Activated effector memory CD4-positive, alpha-beta T cell treated with Interleukin-2 at 50 U/mL for 16 hours (primary cell): ENCODE data around the gene SH3BP4.

Experiments
- DNase-seq: peaks from one replicate; pipeline ENCODE4 v3.0.0-alpha.2; 2020

SH3BP4 gene

DNA sequence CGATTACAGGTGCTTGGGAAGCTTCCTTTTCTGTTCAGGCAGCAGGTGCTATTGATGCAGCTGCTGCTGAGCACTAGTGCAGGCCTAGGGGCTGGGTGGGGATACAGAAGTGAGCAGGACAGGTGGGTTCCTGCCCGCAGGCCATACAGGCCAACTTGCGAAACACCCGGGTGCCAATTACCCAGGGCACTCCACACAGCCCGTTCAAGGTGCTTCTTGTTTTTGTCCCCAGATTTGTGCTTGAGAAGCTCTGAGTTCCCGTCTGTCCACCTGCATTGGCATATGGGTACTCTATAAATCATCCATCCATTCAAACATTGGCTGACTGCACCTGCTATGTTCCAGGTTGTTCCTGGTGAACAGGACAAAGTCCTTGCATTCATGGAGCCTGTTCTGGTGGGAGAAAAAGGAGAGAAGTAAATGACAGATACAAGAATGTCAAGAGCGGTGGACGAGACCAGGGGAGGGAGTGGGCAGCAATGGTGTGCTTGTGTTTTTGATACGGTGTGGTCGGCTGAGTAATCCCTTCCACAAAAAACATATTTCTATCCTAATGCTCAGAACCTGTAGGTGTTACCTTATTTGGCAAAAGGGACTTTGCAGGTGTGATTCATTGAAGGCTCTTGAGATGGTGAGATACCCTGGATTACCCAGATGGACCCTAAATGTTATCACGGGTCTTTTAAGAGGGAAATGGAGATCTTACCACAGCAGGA lies 31.4 kb downstream of the SH3BP4 start:
- DNase-seq: no peak

DNA sequence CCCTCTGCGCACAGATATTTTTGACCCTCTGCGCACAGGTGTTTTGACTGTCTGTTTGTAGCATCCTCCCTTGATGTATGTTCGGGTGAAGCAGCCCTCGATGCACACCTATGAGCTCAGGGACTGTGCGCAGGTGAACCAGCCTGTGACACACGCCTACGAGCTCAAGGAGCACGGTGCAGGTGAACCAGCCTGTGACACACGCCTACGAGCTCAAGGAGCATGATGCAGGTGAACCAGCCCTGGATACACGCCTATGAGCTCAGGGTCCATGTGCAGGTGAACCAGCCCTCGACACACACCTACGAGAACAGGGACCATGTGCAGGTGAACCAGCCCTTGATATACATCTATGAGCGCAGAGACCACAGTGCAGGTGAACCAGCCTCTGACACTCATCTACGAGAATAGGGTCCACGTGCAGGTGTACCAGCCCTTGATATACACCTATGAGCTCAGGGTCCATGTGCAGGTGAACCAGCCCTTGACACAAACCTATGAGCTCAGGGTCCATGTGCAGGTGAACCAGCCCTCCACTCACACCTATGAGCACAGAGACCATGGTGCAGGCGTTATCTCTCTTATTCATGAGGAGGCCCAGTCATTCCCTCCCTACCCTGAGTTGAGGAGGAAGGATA lies 33.9 kb downstream of the SH3BP4 start:
- DNase-seq: no peak

DNA sequence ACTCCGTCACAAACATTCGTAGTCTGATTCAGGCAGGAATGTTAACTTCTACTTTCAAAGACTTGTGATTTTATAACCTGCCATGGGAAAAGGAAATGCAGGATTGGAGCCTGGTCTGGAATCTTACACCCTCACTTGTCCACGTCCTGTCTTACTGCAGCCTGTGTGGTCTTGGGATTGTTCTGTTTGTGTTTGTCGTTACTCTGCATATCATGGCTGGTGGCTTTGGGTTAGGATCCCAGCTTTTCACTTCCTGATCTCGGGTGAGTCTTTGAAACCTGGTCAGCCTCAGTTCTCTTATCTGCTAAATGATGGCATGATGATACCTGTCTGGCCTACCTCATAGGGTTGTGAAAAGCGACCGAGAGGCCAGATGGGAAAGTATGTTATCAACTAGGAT lies 34.6 kb downstream of the SH3BP4 start:
- DNase-seq: no peak

DNA sequence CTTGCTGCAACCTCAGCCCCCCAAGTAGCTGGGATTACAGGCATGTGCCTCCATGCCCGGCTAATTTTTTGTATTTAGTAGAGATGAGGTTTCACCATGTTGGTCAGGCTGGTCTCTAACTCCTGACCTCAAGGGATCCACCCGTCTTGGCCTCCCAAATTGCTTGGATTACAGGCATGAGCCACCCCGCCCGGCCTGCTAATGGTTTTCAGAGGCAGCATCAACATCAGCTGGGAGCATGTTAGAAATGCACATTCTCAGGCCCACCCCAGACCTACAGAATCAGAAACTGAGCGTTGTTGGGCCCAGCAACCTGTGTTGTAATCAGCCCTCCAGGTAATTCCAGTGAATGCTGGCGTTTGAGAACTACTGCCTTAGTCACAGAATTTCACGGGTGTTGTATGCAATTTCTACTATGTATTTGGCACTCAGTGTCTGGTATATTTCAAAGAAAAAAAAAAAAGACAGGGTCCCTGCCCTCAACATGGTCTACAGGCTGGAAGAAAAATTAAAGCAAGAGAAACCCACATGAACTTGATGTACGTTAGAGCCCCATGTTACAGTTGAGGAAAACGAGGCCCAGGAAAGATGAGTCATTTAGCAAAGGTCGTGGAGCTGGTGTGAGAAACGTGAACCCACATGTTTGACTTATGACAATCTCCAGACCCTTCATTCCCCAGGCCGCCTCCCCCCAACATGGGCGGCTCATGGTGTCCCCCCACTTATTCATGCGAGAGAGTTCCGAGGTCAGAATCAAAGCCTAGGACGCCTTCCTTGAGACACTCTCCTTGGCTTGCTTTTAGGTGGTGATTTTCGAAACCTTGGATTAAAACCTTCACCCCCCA lies 35.3 kb downstream of the SH3BP4 start:
- DNase-seq: no peak

DNA sequence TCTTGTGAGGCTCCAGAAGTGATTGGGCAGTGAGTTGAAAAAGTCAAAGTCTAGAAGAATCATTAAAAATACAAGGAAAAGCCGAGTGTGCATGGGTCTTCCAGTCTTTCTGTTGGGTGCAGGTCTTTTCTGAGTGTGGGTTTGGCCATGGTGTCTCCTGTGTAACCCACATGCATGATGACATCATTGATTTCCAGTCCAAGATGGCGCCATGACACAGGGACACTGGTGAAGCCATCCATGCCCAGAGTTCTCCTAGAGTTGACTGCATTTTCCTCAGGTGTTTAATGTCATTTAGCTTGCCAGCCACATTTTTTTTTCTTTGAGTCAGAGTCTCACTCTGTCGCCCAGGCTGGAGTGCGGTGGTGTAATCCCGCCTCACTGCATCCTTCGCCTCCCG lies 35.9 kb downstream of the SH3BP4 start:
- DNase-seq: no peak

DNA sequence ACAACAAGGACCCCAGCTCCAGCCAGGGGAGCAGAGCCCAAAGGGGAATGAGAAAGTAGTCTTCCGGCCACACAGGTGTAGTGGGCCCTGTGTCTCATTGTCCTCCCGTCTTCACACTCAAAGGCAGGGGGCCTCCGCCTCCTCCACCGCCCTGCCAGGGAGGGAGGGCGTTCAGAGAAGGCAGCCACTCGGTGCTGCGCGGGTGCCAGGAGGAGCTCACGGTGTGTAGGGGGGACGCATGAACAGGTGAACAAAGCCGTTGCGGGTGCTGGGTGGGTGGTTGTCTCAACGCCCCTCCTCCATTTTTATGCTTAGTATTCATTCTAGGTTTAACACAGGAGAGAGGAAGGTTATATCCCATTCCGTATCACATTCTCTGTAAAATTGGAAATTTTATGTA lies 36.7 kb downstream of the SH3BP4 start:
- DNase-seq: no peak

DNA sequence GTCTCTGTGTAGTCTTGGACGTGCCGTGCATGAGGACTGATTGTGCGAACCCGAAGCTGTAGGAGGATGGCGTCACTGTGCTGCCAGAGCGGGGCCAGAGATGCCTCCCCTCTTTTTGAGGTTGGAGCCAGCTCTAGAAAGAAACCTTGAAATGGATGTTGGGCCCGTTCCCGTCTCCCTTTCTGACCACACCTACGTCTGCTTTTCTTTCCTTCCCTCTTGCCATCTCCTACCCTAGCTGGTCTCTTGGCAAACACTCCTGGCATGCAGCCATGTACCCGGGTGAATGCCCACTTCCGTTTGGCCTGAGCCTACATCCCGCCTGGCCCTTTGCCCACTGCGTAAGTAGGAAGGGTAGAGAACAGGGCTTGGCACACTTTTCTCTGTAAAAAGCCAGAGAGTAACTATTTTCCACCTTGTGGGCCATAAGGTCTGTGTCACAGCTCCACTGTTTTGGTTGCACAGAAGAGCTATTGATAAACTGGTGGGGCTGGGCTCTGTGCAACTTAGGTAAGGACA lies 37.4 kb downstream of the SH3BP4 start:
- no peak for DNase-seq

DNA sequence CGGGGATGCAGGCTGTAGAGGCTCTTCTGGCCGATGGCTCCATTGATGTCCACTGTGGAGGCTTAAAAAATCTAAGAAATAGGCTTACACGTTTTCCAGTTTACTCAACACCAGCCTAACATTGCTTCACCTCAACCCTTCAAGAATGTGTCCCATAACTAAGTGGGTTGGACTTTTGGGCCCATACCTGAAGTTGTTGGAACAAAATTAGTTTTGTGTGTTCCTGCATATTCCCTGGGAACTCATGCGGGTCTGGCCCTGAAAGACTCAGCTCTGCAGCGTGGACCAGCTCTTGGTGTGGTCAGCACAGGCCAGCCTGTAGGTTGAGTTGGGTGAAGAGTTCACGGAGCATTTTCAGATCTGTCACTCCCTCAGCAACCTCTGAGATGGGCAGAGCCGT lies 38.5 kb downstream of the SH3BP4 start:
- no peak for DNase-seq

DNA sequence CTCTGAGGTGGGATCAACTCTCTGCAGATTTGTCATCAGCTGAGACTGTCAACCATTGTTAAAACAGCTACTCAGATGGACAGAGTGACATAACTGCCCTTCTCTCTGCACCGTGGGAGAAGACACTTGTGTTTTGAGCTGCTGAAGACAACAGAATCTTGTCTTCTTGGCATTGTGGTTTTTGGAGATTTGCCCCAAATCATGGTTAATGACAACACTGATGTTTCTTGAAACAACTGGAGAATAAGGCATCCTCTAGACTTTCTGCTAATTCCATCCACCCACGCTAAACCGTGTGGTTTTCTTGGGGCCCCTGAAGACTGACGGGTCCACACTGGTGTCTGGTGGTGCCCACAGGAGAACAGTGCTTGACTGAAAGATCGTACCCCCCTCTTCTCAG lies 39.5 kb downstream of the SH3BP4 start:
- DNase-seq: no peak

DNA sequence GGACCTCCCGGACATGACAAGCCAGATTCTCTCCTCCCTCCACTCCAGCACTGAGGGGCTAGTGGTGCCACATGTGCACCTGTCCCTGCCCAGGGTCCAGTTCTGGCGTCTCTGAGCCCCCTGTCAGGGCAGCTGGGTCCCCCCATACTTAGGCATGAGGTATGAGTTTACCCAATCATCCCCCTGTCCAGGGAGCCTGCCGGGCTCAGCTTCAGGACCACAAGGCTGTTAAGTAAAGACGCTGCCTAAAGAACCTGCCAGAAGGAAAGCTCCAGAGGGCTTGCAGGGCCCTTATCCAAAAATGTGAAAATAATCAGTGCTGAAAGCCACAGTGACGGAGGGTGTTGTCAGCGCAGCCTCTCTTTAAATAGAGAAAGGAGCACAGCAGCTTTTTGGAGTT lies 40.0 kb downstream of the SH3BP4 start:
- no peak for DNase-seq

DNA sequence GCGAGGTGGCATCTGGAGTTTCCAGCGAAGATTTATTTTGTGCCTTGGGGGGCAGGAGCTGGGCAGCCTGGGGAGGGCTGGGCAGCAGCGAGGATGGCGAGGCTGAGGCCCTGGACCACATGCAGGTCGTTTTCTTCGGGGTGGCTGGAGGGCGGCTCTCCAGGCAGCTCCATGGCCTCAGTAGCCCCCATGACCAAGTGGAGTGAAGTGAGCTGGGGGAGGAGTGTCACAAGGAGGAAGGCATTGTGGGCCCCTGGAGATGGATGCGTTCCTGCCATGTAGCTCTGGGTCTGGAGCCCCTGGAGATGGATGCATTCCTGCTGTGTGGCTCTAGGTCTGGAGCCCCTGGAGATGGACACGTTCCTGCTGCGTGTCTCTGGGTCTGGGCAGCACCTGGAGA lies 40.4 kb downstream of the SH3BP4 start:
- no peak for DNase-seq

DNA sequence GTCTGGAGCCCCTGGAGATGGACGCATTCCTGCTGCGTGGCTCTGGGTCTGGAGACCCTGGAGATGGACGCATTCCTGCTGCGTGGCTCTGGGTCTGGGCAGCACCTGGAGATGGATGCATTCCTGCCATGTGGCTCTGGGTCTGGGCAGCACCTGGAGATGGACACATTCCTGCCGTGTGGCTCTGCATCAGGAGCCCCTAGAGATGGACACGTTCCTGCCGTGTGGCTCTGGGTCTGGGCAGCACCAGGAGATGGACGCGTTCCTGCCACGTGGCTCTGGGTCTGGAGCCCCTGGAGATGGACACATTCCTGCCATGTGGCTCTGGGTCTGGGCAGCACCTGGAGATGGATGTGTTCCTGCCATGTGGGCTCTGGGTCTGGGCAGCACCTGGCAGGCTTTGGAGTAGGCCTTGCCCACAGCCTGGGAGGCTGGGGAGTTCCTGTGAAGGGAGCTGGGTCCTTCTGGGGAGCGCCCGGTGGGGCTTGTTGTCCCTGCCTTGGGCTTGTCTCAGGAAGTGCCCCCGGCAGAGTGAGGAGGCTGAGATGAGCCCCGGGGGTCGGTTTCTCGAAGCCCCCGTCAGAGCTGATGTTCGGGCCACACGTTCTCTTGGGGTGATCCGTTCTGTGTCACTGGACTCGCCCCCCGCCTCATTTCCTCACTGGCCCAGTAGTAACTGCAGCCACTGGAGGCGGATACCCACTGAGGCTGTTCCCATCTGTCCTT lies 41.0 kb downstream of the SH3BP4 start:
- DNase-seq: no peak

DNA sequence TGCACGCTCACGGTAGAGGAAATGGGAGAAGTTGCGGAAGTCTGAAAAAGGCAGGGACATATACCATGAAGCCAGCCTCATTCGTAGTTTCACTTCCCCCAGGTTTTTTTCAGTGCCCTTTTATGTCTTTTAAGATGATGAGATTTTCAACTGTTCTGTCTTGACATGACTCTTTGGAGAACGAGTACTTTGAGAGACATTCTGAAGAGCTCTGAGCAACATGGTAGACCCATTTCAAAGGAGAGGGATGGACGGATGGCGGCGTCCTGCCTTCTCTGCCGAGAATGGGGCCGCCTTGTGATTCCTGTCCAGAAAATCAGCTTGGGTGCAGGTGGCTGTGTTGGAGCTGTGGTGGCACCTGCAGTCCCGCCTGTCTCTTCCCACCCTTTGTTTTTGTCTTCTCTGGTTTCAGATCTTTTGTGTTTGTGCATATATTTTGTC lies 41.7 kb downstream of the SH3BP4 start:
- no peak for DNase-seq

DNA sequence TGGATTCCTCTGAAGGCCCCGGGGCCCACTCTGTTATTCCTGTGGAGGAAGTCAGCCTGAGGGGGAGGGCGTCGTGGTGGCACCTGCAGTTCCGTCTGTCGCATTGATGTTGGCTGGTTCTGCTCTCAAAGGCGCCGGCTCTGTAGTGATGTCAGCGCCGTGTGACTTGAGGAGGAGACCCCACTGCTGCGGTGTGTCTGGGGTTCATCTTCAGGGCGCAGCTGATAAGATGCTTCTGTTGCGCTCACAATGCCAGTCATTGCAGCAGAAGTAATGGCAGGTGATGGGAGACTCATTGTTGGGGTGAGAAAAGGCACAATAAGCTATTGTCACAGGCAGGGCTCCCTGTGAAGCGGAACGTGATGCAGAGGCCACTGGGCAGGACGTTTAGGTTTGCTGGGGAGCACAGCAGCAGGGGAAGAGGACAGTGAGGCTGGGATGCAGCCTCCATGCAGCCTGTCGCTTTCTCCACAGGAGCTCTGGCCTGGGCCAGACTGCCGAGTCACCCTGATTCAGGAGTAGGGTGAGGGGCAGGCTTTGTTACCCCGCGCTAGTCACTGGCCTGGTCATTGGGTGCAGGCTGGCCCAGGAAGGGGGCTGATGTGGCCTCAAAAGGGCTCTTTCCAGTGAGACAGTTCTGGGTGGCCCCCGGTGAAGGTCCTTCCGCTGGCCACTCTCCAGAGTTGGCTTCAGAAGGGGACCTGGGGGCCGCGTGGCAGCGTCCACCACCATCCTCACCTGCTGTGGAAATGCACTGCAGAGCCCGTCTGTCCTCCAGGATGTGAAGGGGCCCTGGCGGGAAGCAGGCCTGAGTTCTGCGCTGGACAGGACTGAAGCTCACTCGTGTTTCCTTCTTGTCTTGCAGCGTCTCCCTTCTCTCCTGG lies 42.9 kb downstream of the SH3BP4 start:
- DNase-seq: no peak

DNA sequence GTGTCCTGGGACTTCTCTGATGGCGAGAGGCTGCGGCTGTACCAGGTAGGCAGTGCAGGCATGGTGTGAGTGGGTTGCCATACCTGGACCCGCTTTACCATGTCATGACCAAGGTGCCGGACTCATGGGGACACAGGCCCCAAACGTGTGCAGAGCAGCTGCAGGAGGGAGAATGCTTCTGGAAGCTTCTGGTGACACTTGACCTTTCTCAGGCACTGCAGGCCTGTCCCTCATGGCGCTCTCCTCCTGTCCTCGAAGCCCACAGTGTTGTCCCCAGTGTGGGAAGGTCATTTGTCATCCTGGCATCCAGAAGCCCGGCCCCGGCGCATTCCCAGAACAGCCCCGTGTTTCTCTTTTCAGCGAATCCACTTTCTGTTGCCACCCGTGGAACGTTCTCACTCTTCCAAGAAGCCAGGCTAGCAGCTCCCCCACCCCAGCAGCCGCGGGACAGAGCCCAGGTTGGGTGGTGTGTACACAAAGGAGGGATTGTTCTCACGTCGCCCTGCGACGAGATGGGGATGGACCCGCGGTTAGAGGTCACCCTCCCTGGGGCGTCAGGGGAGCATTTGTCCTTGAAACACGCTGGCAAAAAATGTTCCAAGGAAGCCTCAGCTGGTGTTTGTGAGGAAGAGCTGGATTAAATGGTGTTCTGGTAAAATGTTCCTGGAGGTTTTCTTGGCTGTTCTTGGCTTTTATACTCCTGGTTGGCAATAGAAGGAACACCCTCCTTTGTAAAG lies 43.7 kb downstream of the SH3BP4 start:
- no peak for DNase-seq

DNA sequence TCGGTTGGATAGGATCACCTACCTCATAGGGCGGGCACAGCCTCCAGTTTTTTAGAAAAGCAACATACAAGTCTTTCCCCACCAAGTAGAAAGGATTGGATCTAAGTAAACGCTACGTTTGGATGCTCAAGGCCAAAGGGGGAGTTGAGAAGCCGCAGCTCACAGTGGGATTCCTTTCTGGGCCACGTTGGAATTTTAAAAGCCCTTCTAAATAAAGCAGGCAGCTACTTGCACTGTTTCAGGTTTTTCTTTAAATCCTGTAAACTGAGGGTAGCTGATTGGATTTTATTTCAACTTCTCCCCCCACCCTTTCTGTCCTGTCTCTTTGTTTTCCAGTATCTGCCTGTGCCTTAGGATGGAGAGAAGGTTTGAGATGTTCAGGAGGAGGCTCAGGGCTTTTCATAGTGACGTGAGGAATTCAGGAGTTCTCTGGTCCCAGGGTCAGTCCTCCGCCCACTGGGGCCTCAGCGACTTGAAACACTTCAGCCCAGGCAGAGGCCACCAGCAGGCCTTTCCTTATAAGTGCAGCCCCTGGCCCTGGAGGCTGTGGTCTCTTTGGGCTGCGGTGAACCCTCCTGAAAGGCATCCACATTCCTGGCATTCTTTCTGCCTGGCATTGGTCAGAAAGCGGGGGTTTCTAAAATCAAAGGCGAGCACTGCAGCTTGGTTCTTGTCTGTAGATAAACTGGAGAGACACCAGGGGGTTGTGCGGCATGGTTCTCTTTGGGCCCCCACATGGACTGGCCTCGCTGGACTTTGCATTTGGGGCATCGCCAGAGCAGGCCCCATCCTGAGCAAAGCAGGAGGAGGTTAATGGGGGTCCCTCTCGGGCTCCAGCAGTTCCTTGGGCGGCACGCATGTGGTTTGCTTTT lies 44.5 kb downstream of the SH3BP4 start:
- DNase-seq: no peak

DNA sequence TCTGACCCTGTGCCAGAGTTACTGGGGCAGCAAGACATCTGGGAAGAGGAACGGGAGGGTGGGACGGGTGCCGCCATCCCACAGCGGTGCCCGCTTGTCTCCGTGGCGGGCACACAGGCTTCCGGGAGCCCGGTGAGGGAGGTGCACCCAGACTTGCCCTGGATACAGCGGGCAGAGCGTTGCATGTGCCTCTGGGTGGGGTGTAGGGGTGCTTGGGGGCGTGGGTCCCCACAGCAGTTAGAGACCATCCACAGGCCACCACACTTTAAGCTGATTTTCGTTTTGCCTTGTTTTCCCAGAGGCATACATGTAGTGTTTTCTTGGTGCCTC lies 45.1 kb downstream of the SH3BP4 start:
- no peak for DNase-seq

DNA sequence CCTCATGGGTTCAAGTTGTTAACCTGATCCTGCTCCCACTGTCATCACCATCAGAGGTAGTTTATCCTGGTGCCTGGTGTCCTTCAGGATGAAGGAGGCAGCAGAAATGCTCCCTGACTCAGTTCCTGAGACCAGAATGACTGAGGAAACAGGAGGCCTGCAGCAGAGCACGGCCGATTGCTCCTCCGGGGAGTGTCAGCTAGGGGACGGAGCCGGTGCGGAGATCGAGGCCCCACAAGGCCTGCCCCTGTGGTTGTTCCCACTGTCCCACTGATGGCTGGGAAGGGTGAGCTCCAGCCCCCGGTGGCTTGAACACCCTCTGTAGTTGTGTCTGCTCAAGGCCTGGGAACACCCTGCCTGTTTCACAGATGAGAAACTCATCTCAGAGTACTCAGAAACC lies 45.6 kb downstream of the SH3BP4 start:
- DNase-seq: no peak

DNA sequence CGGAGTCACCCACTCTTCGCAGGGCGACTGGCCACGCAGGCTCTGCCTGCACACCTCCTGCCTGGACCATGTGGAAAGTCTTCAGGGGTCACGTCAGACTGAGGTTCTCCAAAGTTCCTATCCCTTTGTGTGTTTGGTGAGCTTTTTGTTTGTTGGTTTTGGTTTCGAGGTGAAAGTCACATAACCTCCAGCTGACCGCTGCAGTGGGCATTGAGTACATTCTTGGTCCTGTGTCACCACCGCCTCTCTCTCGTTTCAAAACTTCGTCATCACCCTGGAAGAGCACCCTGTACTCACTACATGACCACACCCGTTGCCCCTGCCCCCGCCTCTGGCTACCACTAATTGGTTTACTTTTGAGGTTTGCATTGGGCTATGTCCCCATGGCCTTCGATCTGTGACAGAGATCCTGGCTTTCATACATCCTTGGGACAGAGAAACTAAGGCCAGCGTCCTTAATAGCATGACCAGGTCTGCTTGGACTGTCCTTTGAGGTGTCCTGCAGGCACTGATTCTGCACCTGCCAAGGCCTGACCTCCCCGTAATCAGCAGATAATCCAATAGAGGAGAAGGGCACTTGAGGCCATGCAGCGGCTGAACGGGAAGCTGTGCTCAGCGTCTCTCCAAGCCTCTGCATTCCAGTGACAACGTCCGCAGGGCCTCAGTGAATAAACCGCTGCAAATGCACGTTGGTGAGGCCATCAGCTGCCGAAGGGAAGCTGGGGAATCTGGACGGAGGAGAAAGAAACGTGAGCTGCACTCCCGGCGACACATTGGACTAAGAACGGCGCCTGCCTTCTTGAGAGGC lies 46.8 kb downstream of the SH3BP4 start:
- no peak for DNase-seq
